Spinal cord (tissue), 10 donors: ENCODE data around the gene PHACTR3. TPM values are rescaled to one million over a fixed set of nuclear protein-coding genes. Genes with fewer than 3 reads are reported as not detected.

Experiments
- DNase-seq, 6 donors: peaks; one replicate each; pipeline versions ENCODE4 v3.0.0 to v3.0.0-alpha.2; 2013 to 2015; ENCODE audit warnings: low spot score in 6 of 6, low read depth in 4 of 6
- H3K27ac ChIP-seq: one replicate; pipeline ENCODE4 v1.5.1; 2013; ENCODE audit warnings: low read depth, low read length, control low read depth
- H3K27me3 ChIP-seq: one replicate; pipeline ENCODE4 v1.6.1; 2013; ENCODE audit warnings: low read length; ENCODE audit not compliant: control insufficient read depth, insufficient read depth
- H3K36me3 ChIP-seq: one replicate; pipeline ENCODE4 v1.6.1; 2013; ENCODE audit warnings: low read length; ENCODE audit not compliant: control insufficient read depth, insufficient read depth
- H3K4me1 ChIP-seq: one replicate; pipeline ENCODE4 v1.6.1; 2013; ENCODE audit warnings: low read length; ENCODE audit not compliant: control insufficient read depth, insufficient read depth
- H3K4me3 ChIP-seq: one replicate; pipeline ENCODE4 v1.5.1; 2013; ENCODE audit warnings: low read depth, low read length, control low read depth
- H3K9me3 ChIP-seq: one replicate; pipeline ENCODE4 v1.6.1; 2013; ENCODE audit warnings: low read length; ENCODE audit not compliant: control insufficient read depth, insufficient read depth
- WGBS: methylation state at CpG from one replicate; pipeline ENCODE4 v1.1.5; 2013; ENCODE audit warnings: missing lambda C conversion rate; ENCODE audit not compliant: insufficient coverage; 5-methylcytosine and 5-hydroxymethylcytosine counted together
- polyA plus RNA-seq, 2 donors: library from polyadenylated mRNA; unstranded; fragments of 120-200 nt; gene quantifications; one replicate each; pipeline ENCODE4 v1.2.1, GENCODE V29; 2013; ENCODE audit not compliant: insufficient read length in 2 of 2
- total RNA-seq, 2 donors: library from RNA; depleted of rRNA in 1 of 2; stranded (reverse); fragments of 120-200 nt in 1 of 2; fragments of >200 nt in 1 of 2; gene quantifications; one replicate each; pipeline versions ENCODE4 v1.2.3 to v1.2.4, GENCODE V29; 2013 to 2014
- donor health status: healthy.

The PHACTR3 gene
- total and polyA plus RNA-seq, 4 donors, result 23.5 to 97.8 (median 52.6) TPM

GRCh38 chr20:59725476-59726280, 121.3 kb downstream of the PHACTR3 start:
- Histone ChIP-seq H3K36me3 (no peaks in the 10 kb centered on the region), H3K27me3 (no peaks in the 10 kb centered on the region), H3K4me1 (peaks cover 17% of the 10 kb centered on the region), H3K27ac (no peak overlapping the region), H3K4me3 (no peak overlapping the region), H3K9me3 (no peaks in the 10 kb centered on the region)
- 77% methylated on average over 8 of the region's 8 CpGs for WGBS
- peak in 2 of 6 donors; percentile 36 to 89 for DNase-seq

DNA sequence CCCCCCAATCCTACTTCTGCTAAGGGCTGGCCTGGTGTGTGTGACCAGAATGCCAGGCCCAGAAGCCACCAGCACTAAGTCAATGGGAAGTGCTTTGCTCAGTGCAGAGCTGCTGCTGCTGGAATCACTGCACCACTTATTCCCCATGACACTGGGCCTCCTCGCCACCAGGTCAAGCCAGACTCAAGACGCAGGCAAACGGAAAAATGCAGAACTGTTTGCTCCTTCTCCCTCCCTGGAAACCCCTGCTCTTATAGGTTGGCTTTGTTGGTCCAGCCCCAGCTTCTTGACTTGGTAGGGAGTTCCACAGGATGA, 121.9 kb downstream of the PHACTR3 start:
- no peaks in the 10 kb centered on the region for H3K27me3 ChIP-seq
- no peak for DNase-seq
- no peak overlapping the region for H3K4me3 ChIP-seq
- WGBS, result 88% methylated on average over 1 of the region's 3 CpGs
- no peaks in the 10 kb centered on the region for H3K9me3 ChIP-seq
- H3K36me3 ChIP-seq, result no peaks in the 10 kb centered on the region
- H3K4me1 ChIP-seq, result peaks cover 17% of the 10 kb centered on the region
- H3K27ac ChIP-seq, result no peak overlapping the region

DNA sequence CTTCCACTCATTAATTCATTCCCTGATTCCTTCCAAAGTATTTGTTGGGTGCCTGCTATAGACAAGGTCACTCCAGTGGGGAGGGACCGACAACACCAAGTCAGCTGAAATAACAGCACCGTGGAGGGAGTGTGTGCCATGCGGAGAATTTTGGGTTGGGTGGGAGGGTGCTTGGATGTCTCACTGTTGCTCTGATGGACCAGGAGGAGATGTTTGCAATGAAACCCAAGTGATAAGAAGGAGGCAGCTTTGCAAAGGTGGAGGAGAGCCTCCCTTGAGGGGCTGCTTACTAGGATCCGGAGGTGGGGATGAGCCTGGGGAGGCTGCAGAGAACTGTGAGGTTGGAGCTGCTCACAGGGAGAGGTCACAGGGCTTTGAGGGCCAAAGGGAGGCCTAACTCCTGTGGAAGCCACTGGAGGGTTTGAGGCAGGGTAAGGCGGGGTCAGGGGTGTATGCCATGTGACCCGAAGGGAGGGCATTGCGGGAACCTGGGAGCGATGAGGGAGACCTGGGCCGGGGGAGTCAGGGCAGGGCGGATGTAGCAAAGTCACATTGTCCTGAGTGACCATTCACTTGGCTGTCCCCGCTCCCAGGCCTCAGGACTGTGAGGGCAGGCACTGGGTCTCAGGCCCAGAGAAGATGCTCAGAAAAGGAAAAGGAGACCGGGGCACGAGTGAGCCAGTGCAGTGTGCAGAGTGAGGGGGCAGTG, 124.5 kb downstream of the PHACTR3 start:
- peaks cover 17% of the 10 kb centered on the region for H3K4me1 ChIP-seq
- 95% methylated on average over 13 of the region's 13 CpGs for WGBS
- H3K27ac ChIP-seq, result no peak overlapping the region
- H3K9me3 ChIP-seq, result no peaks in the 10 kb centered on the region
- no peaks in the 10 kb centered on the region for H3K36me3 ChIP-seq
- no peak overlapping the region for H3K4me3 ChIP-seq
- H3K27me3 ChIP-seq, result no peaks in the 10 kb centered on the region
- DNase-seq, result no peak

DNA sequence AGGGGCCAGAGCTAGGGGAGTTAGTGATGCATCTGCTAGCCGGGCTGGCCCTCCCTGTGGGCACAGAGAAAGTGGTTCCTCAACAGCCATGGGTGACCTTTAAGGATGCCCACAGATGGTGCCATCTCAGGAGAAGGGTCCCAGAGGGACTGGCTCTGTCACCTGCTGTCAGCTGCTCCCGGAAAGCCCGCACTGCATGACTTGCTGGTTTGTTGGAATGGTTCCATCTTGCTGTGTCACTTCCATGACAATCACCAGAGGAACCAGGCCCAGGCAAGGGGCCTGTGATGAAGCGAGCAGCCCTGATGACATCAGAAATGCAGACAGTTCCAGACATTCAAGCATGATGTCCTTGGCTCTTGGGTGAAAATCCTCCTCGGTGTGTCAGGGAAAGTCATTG, 125.2 kb downstream of the PHACTR3 start:
- Histone ChIP-seq H3K4me3 (no peak overlapping the region), H3K4me1 (peaks cover 17% of the 10 kb centered on the region), H3K9me3 (no peaks in the 10 kb centered on the region), H3K27ac (no peak overlapping the region), H3K27me3 (no peaks in the 10 kb centered on the region), H3K36me3 (no peaks in the 10 kb centered on the region)
- 80% methylated on average over 5 of the region's 5 CpGs for WGBS
- DNase-seq, result no peak

DNA sequence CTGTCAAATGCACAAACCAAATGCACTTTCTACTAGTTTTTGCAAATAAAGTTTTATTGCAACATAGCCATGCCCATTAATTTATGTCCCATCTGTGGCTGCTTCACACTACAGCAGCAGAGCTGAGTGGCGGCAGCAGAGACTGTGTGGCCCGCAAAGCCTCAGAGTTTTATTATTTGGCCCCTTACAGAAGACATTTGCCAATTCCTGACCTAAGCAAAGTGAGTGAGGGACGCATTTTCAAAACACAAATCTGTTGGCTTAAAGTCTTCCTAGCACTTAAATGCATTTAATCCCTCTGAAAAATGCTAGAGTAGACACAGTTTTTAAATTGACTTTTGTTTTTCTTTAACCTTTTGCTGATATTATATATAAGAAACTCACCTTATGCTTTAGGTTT, 126.4 kb downstream of the PHACTR3 start:
- Histone ChIP-seq H3K27ac (no peak overlapping the region), H3K9me3 (no peaks in the 10 kb centered on the region), H3K27me3 (no peaks in the 10 kb centered on the region), H3K36me3 (no peaks in the 10 kb centered on the region), H3K4me3 (no peak overlapping the region), H3K4me1 (peaks cover 9% of the 10 kb centered on the region)
- 92% methylated on average over 2 of the region's 3 CpGs for WGBS
- no peak for DNase-seq

- H3K4me1 ChIP-seq, result peaks cover 9% of the 10 kb centered on the region
- no peaks in the 10 kb centered on the region for H3K36me3 ChIP-seq
- H3K27ac ChIP-seq, result no peak overlapping the region
- no peaks in the 10 kb centered on the region for H3K27me3 ChIP-seq
- H3K9me3 ChIP-seq, result no peaks in the 10 kb centered on the region
- peak in 1 of 6 donors; percentile 79 for DNase-seq
- 60% methylated on average over 1 of the region's 2 CpGs for WGBS
- no peak overlapping the region for H3K4me3 ChIP-seq
These were observed 127.0 kb downstream of the PHACTR3 start for GRCh38 chr20:59731376-59731775.

DNA sequence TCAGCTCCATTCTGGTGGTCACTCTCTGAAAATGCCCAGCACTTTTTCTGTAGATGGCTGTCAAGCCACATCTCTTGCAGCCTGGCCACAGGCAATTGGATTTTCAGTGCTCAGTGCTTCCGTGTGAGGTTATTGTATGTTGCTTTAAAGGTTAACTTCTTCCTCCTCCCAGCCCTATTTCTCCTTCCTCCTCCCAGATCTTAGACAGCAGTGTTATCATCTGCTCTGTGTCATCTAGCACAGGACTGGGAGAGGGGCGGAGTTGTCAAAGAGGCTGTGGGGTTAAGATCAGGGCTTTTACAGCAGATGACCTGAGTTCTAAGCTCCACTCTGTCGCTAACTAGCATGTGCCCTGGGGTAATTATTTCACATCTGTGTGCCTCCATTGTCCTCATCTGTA, 129.0 kb downstream of the PHACTR3 start:
- H3K27ac ChIP-seq, result no peak overlapping the region
- WGBS, result 63% methylated on average over 2 of the region's 3 CpGs
- no peaks in the 10 kb centered on the region for H3K36me3 ChIP-seq
- H3K4me1 ChIP-seq, result peaks cover 15% of the 10 kb centered on the region
- H3K27me3 ChIP-seq, result no peaks in the 10 kb centered on the region
- no peak for DNase-seq
- no peak overlapping the region for H3K4me3 ChIP-seq
- no peaks in the 10 kb centered on the region for H3K9me3 ChIP-seq

- peaks cover 4% of the 10 kb centered on the region for H3K36me3 ChIP-seq
- H3K27me3 ChIP-seq, result no peaks in the 10 kb centered on the region
- H3K4me1 ChIP-seq, result peaks cover 15% of the 10 kb centered on the region
- no peak overlapping the region for H3K4me3 ChIP-seq
- H3K9me3 ChIP-seq, result no peaks in the 10 kb centered on the region
- DNase-seq, result no peak
- H3K27ac ChIP-seq, result no peak overlapping the region
- 47% methylated on average over 7 of the region's 8 CpGs for WGBS
These were observed 131.1 kb downstream of the PHACTR3 start for GRCh38 chr20:59735486-59735885.

DNA sequence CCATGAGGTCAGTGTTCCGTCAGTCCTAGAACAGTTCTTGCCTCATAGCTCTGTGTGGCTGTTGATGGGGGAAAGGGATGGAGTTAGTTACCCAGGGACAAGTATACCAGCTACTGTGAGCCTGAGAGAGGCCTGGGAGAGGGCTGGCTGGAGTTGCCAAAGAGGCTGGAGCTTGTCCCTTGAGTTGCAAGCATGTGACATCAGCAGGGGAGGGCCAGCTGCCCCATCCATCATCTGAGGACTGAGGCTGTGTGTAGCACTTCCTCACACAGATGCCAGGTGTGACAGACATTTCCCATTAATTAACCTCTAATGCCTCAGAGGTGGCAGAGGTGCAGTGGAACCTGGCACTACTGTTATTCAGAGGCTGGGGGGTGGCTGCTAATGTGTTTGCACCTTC, 131.6 kb downstream of the PHACTR3 start:
- Histone ChIP-seq H3K27ac (no peak overlapping the region), H3K36me3 (peaks cover 4% of the 10 kb centered on the region), H3K4me1 (peaks cover 15% of the 10 kb centered on the region), H3K4me3 (no peak overlapping the region), H3K27me3 (no peaks in the 10 kb centered on the region), H3K9me3 (no peaks in the 10 kb centered on the region)
- DNase-seq, result peak in 1 of 6 donors; percentile 33
- WGBS, result 25% methylated on average over 1 of the region's 1 CpG

DNA sequence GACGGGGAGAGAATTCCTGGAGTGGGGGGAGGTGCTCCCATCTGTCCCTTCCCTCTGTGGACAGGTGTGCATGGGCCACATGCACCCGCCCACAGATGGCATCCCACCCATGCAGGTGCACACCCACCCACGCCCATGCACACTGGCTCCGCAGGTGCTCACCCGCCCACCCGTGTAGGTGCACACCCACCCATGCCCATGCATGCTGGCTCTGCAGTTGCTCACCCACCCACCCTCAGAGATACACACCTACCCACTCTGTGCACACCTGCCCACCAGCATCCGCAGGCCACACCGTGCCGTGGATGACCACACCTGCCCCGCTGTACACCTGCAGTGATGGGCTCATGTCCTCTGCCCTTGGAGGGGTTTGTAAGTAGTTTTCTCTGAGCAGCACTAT, 132.0 kb downstream of the PHACTR3 start:
- WGBS, result 92% methylated on average over 5 of the region's 10 CpGs

More for the DNA sequence above, 132.0 kb downstream of the PHACTR3 start:
- peaks cover 7% of the 10 kb centered on the region for H3K36me3 ChIP-seq
- H3K27me3 ChIP-seq, result no peaks in the 10 kb centered on the region
- no peak for DNase-seq
- peaks cover 15% of the 10 kb centered on the region for H3K4me1 ChIP-seq
- H3K9me3 ChIP-seq, result no peaks in the 10 kb centered on the region
- no peak overlapping the region for H3K27ac ChIP-seq
- H3K4me3 ChIP-seq, result no peak overlapping the region
